HUES6 (cell line): ENCODE measurements around the gene DLG1.

Experiments
- H3K27ac ChIP-seq: 2 replicates; pipeline ENCODE4 v1.7.0; 2013; ENCODE audit warnings: low read depth, mild to moderate bottlenecking, low read length, inconsistent platforms
- H3K27me3 ChIP-seq: 2 replicates; pipeline ENCODE4 v1.6.1; 2013; ENCODE audit warnings: low read length; ENCODE audit not compliant: control insufficient read depth, insufficient read depth
- H3K36me3 ChIP-seq: 2 replicates; pipeline ENCODE4 v1.6.1; 2013; ENCODE audit warnings: low read length; ENCODE audit not compliant: control insufficient read depth, insufficient read depth
- H3K4me1 ChIP-seq: 2 replicates; pipeline ENCODE4 v1.6.1; 2013; ENCODE audit warnings: low read length; ENCODE audit not compliant: control insufficient read depth, insufficient read depth
- H3K4me3 ChIP-seq: 2 replicates; pipeline ENCODE4 v1.5.1; 2013; ENCODE audit warnings: low read depth, low read length
- H3K9ac ChIP-seq: one replicate; pipeline ENCODE4 v1.6.1; 2013; ENCODE audit warnings: mild to moderate bottlenecking, low read length
- H3K9me3 ChIP-seq: 2 replicates; pipeline ENCODE4 v1.6.1; 2013; ENCODE audit warnings: low read depth, low read length; ENCODE audit not compliant: control insufficient read depth, insufficient read depth

The DLG1 gene

GRCh38 chr3:197262709-197263108, 35.7 kb downstream of the DLG1 start:
- Histone ChIP-seq H3K27me3 (no peaks in the 10 kb centered on the region), H3K27ac (no peak overlapping the region), H3K9me3 (no peaks in the 10 kb centered on the region), H3K4me1 (peaks cover 5% of the 10 kb centered on the region; the same call in 1 of the 2 replicates), H3K9ac (no peak overlapping the region), H3K36me3 (no peaks in the 10 kb centered on the region; the same call in 1 of the 2 replicates), H3K4me3 (no peak overlapping the region)

GRCh38 chr3:197261164-197261509, 37.3 kb downstream of the DLG1 start:
- no peak overlapping the region for H3K27ac ChIP-seq
- H3K9ac ChIP-seq: no peak overlapping the region
- no peaks in the 10 kb centered on the region for H3K9me3 ChIP-seq
- H3K4me1 ChIP-seq: peaks cover 5% of the 10 kb centered on the region; the same call in 1 of the 2 replicates
- no peak overlapping the region for H3K4me3 ChIP-seq
- H3K36me3 ChIP-seq: no peaks in the 10 kb centered on the region; the same call in 1 of the 2 replicates
- H3K27me3 ChIP-seq: no peaks in the 10 kb centered on the region

GRCh38 chr3:197260491-197261163, 37.8 kb downstream of the DLG1 start:
- Histone ChIP-seq H3K9ac (no peak overlapping the region), H3K4me3 (no peak overlapping the region), H3K27me3 (no peaks in the 10 kb centered on the region), H3K4me1 (peaks cover 5% of the 10 kb centered on the region; the same call in 1 of the 2 replicates), H3K27ac (no peak overlapping the region), H3K9me3 (no peaks in the 10 kb centered on the region), H3K36me3 (no peaks in the 10 kb centered on the region; the same call in 1 of the 2 replicates)

GRCh38 chr3:197259096-197259495, 39.3 kb downstream of the DLG1 start:
- no peaks in the 10 kb centered on the region; the same call in 1 of the 2 replicates for H3K36me3 ChIP-seq
- no peak overlapping the region for H3K27ac ChIP-seq
- no peaks in the 10 kb centered on the region; the same call in 1 of the 2 replicates for H3K9me3 ChIP-seq
- peaks cover 8% of the 10 kb centered on the region; the same call in 1 of the 2 replicates for H3K4me1 ChIP-seq
- H3K4me3 ChIP-seq: no peak overlapping the region
- no peak overlapping the region for H3K9ac ChIP-seq
- no peaks in the 10 kb centered on the region for H3K27me3 ChIP-seq

GRCh38 chr3:197258168-197258755, 40.1 kb downstream of the DLG1 start:
- H3K36me3 ChIP-seq: no peaks in the 10 kb centered on the region
- no peaks in the 10 kb centered on the region; the same call in 1 of the 2 replicates for H3K9me3 ChIP-seq
- no peak overlapping the region for H3K4me3 ChIP-seq
- no peaks in the 10 kb centered on the region for H3K27me3 ChIP-seq
- H3K4me1 ChIP-seq: peaks cover 9% of the 10 kb centered on the region; the same call in 1 of the 2 replicates
- H3K9ac ChIP-seq: no peak overlapping the region
- H3K27ac ChIP-seq: no peak overlapping the region

- Histone ChIP-seq H3K27me3 (no peaks in the 10 kb centered on the region), H3K36me3 (no peaks in the 10 kb centered on the region), H3K27ac (no peak overlapping the region), H3K4me3 (no peak overlapping the region), H3K9ac (no peak overlapping the region), H3K9me3 (no peaks in the 10 kb centered on the region; the same call in 1 of the 2 replicates), H3K4me1 (peaks cover 9% of the 10 kb centered on the region; the same call in 1 of the 2 replicates)
Measured at GRCh38 chr3:197257711-197258110, 40.7 kb downstream of the DLG1 start.

- Histone ChIP-seq H3K4me3 (no peak overlapping the region), H3K9ac (no peak overlapping the region), H3K27ac (no peak overlapping the region), H3K27me3 (no peaks in the 10 kb centered on the region), H3K4me1 (peaks cover 5% of the 10 kb centered on the region; the same call in 1 of the 2 replicates), H3K36me3 (peaks cover 5% of the 10 kb centered on the region; the same call in 1 of the 2 replicates), H3K9me3 (no peaks in the 10 kb centered on the region; the same call in 1 of the 2 replicates)
Measured at GRCh38 chr3:197256836-197257444, 41.5 kb downstream of the DLG1 start.

- H3K9me3 ChIP-seq: peaks cover 7% of the 10 kb centered on the region; the same call in 1 of the 2 replicates
- no peak overlapping the region for H3K9ac ChIP-seq
- peaks cover 8% of the 10 kb centered on the region; the same call in 1 of the 2 replicates for H3K36me3 ChIP-seq
- H3K27ac ChIP-seq: no peak overlapping the region
- H3K4me1 ChIP-seq: peaks cover 4% of the 10 kb centered on the region; the same call in 1 of the 2 replicates
- no peak overlapping the region for H3K4me3 ChIP-seq
- H3K27me3 ChIP-seq: no peaks in the 10 kb centered on the region
Measured at GRCh38 chr3:197256104-197256503, 42.3 kb downstream of the DLG1 start.

GRCh38 chr3:197253238-197253947, 45.0 kb downstream of the DLG1 start:
- H3K4me3 ChIP-seq: no peak overlapping the region
- H3K27ac ChIP-seq: no peak overlapping the region
- peaks cover 30% of the 10 kb centered on the region for H3K9me3 ChIP-seq
- H3K27me3 ChIP-seq: no peaks in the 10 kb centered on the region
- H3K36me3 ChIP-seq: peaks cover 16% of the 10 kb centered on the region
- no peak overlapping the region for H3K9ac ChIP-seq
- H3K4me1 ChIP-seq: peaks cover 4% of the 10 kb centered on the region; the same call in 1 of the 2 replicates

GRCh38 chr3:197249542-197249941, 48.9 kb downstream of the DLG1 start:
- no peak overlapping the region for H3K27ac ChIP-seq
- no peak overlapping the region for H3K9ac ChIP-seq
- H3K36me3 ChIP-seq: peaks cover 40% of the 10 kb centered on the region
- no peak overlapping the region for H3K4me3 ChIP-seq
- peaks cover 59% of the 10 kb centered on the region for H3K9me3 ChIP-seq
- no peaks in the 10 kb centered on the region for H3K27me3 ChIP-seq
- H3K4me1 ChIP-seq: peaks cover 4% of the 10 kb centered on the region; the same call in 1 of the 2 replicates
